ENCODE measurements around the gene FGD5.

The FGD5 gene

DNA sequence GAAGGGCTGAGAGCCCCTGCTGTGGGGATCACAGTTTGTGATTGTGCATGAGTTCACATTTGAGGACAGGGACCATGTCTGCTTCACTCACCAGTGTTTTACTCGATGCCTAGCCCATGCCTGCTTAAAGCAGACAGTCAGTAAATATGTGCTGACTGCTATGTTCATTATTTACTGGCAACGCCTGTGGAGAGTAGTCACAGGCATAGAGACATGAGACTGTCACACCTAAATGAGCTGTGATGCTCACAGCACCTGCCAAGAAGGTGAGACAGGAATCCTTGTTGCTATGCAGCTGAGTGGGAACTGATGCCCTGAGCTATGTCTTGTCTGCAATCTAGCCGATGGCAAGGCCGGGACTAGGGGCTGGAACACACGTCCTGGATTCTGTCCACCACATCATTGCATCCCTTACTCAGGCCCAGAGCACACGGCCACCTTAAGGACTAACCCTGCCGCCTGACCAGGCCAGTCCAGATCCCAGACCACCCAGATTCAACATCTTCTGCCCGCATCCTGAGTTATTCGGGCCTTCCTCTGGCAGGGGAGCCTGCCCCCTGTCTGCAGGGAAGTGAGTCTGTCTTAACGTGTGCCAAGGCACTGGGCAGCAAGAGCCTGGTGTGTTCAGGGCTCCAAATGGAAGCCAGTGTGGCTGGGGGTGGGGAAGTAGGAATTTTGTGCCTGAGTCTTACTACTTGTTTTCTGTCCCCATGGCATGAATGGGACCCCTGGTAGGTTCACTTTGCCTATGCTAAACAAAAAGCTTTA is 44.8 kb downstream of the FGD5 start:
- no peak overlapping the region for H3K4me3 ChIP-seq (ENCODE audit: low read depth, low read length)
- TF ChIP-seq CTCF (IDR thresholded peaks at IDR 0.05; ENCODE audit: low read depth, low read length), result peak; percentile 8; the same call in 1 of the 2 replicates

DNA sequence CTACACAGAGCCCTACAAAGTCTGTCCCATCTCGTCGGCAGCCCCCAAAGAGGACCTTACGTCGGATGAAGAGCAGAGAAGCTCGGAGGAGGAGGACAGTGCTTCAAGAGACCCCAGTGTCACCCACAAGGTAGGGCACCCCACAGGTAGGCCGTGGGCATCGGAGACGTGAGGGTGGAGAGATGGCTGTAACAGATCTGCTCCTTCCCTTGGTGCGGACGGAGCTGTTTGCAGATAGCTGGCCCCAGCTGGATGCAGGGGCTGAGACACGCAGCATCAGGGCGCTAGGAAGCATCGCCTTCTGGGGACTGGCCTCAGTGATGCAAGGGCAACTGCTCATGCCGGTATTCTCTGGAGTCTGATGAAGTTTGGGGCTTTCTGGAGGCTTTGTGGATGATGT is 45.4 kb downstream of the FGD5 start:
- no peak for TF ChIP-seq CTCF (IDR thresholded peaks at IDR 0.05; ENCODE audit: low read depth, low read length)
- H3K4me3 ChIP-seq (ENCODE audit: low read depth, low read length), result no peak overlapping the region

- no peak for TF ChIP-seq CTCF (IDR thresholded peaks at IDR 0.05; ENCODE audit: low read depth, low read length)
- H3K4me3 ChIP-seq (ENCODE audit: low read depth, low read length), result no peak overlapping the region
Measured at GRCh38 chr3:14866627-14867026, 47.9 kb downstream of the FGD5 start.

GRCh38 chr3:14867936-14868570 is 49.3 kb downstream of the FGD5 start:
- TF ChIP-seq CTCF (IDR thresholded peaks at IDR 0.05; ENCODE audit: low read depth, low read length), result no peak
- no peak overlapping the region for H3K4me3 ChIP-seq (ENCODE audit: low read depth, low read length)

GRCh38 chr3:14869917-14870782 is 51.4 kb downstream of the FGD5 start:
- TF ChIP-seq CTCF (IDR thresholded peaks at IDR 0.05; ENCODE audit: low read depth, low read length), result no peak

DNA sequence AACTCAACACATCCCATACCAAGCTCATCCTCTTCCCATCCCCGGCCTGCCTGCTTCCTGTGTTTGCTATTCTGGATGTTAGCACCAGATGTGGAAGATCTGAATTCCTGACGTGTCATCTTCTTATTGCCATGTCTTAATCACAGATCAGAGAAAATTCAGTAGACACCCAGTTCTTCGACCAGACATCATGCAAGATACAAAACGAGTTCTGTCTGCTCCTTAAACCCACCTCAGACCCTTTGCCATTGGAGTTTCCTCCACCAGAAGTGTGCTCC is 52.0 kb downstream of the FGD5 start:
- H3K4me3 ChIP-seq (ENCODE audit: low read depth, low read length), result no peak overlapping the region
- TF ChIP-seq CTCF (IDR thresholded peaks at IDR 0.05; ENCODE audit: low read depth, low read length), result no peak

More at GRCh38 chr3:14869917-14870782, 51.4 kb downstream of the FGD5 start:
- no peak overlapping the region for H3K4me3 ChIP-seq (ENCODE audit: low read depth, low read length)

Data from WI38 (cell line).